BJ (cell line): ENCODE results near the gene DIO3. TPM values are rescaled to one million over a fixed set of nuclear protein-coding genes. Genes with fewer than 3 reads are reported as not detected.

Source experiments
- CTCF ChIA-PET: fragments of 350-600 bp; formaldehyde crosslinking; extraction: SDS; loops from one replicate; lab custom pipeline; 2021; ENCODE audit warnings: antibody characterized with exemption, inconsistent platforms; lab: Yijun Ruan, JAX
- POLR2A ChIA-PET: fragments of 300-600 bp; sonication (Branson Sonifier 250); formaldehyde crosslinking; extraction: SDS; loops from one replicate; lab custom pipeline; 2021; ENCODE audit warnings: antibody characterized with exemption; lab: Charles Lee
- DNase-seq: peaks from one replicate; pipeline ENCODE4 v3.0.0-alpha.2; 2011; ENCODE audit warnings: low read depth
- H3K27me3 ChIP-seq: 2 replicates; pipeline ENCODE4 v1.6.0; 2011; ENCODE audit warnings: low read length; ENCODE audit not compliant: control insufficient read depth, insufficient read depth
- H3K36me3 ChIP-seq: 2 replicates; pipeline ENCODE4 v1.5.1; 2011; ENCODE audit warnings: low read length; ENCODE audit not compliant: control insufficient read depth, insufficient read depth
- H3K4me3 ChIP-seq: 2 replicates; pipeline ENCODE4 v1.5.1; 2011; ENCODE audit warnings: low read depth, mild to moderate bottlenecking, control low read depth, low read length
- CTCF ChIP-seq: IDR thresholded peaks from 2 replicates; pipeline ENCODE4 v1.5.1; 2011; ENCODE audit warnings: low read depth, mild to moderate bottlenecking, control low read depth, inconsistent platforms, low read length, moderate library complexity; ENCODE audit not compliant: insufficient read depth
- polyA plus RNA-seq: library from polyadenylated mRNA; depleted of rRNA; stranded (reverse); fragments of >200 nt; gene quantifications from 2 replicates; pipeline ENCODE4 v1.2.3, GENCODE V29; 2011

Gene DIO3
- polyA plus RNA-seq, 1 experiment, result not detected

- CTCF ChIA-PET, result no interaction called here
- POLR2A ChIA-PET, result no interaction called here
- no peak overlapping the region for H3K4me3 ChIP-seq
- DNase-seq, result no peak
- no peaks in the 10 kb centered on the region for H3K36me3 ChIP-seq
- no peak for TF ChIP-seq CTCF
- H3K27me3 ChIP-seq, result peaks cover 14% of the 10 kb centered on the region
These were observed 4.6 kb upstream of the DIO3 start for GRCh38 chr14:101556566-101557320.

- CTCF ChIA-PET, result no interaction called here
- Histone ChIP-seq H3K4me3 (no peak overlapping the region), H3K27me3 (peaks cover 20% of the 10 kb centered on the region), H3K36me3 (no peaks in the 10 kb centered on the region)
- DNase-seq, result no peak
- POLR2A ChIA-PET, result no interaction called here
- no peak for TF ChIP-seq CTCF
These were observed 4.0 kb upstream of the DIO3 start for GRCh38 chr14:101557321-101557695.

- peaks cover 27% of the 10 kb centered on the region for H3K27me3 ChIP-seq
- no peak for DNase-seq
These were observed 3.2 kb upstream of the DIO3 start for GRCh38 chr14:101557811-101558738.

GRCh38 chr14:101558739-101559240 lies 2.5 kb upstream of the DIO3 start:
- DNase-seq, result no peak
- H3K36me3 ChIP-seq, result no peaks in the 10 kb centered on the region
- no peak for TF ChIP-seq CTCF
- H3K4me3 ChIP-seq, result no peak overlapping the region
- ChIA-PET CTCF (no interaction called here), POLR2A (no interaction called here)
- H3K27me3 ChIP-seq, result peaks cover 29% of the 10 kb centered on the region

More at GRCh38 chr14:101557811-101558738, 3.2 kb upstream of the DIO3 start:
- Histone ChIP-seq H3K36me3 (no peaks in the 10 kb centered on the region), H3K4me3 (no peak overlapping the region)
- TF ChIP-seq CTCF, result 0 out of 2 replicates have a peak, but pooled peaks have one; percentile 10
- ChIA-PET POLR2A (no interaction called here), CTCF (no interaction called here)

GRCh38 chr14:101559250-101559623 lies 2.1 kb upstream of the DIO3 start:
- ChIA-PET POLR2A (no interaction called here), CTCF (no interaction called here)
- no peak overlapping the region for H3K4me3 ChIP-seq
- TF ChIP-seq CTCF, result no peak
- H3K36me3 ChIP-seq, result no peaks in the 10 kb centered on the region
- no peak for DNase-seq
- H3K27me3 ChIP-seq, result peaks cover 32% of the 10 kb centered on the region
